K562 (cell line): Measurements from ENCODE around the gene COX14. TPM values are rescaled to one million over a fixed set of nuclear protein-coding genes. Genes with fewer than 3 reads are reported as not detected.

Experiments
- ATAC-seq: fragments of 200-7000 bp; cut with Tn5 transposase; 3 replicates; pipeline ENCODE4 v1.9.1; 2020; ENCODE audit warnings: moderate library complexity
- BruUV-seq: library from RNA; stranded (reverse); fragments of 400-500 nt; replicated peaks from 2 replicates; lab custom pipeline; 2021; lab: Mats Ljungman, UMichigan
- CTCF ChIA-PET: fragments of 300-600 bp; formaldehyde crosslinking; extraction: SDS; loops from one replicate; lab custom pipeline; 2021; ENCODE audit warnings: low intra/inter-chr PET ratio; lab: Yijun Ruan, JAX
- POLR2A ChIA-PET: fragments of 300-600, 350-650 bp; sonication (Branson Sonifier 250); formaldehyde crosslinking; extraction: SDS; loops from one replicate; lab custom pipeline; 2021; ENCODE audit warnings: antibody characterized with exemption, inconsistent platforms; lab: Yijun Ruan, JAX
- DNase-seq, 4 experiments: peaks; one replicate each; pipeline versions ENCODE4 v3.0.0 to v3.0.0-alpha.2; 2011 to 2018; ENCODE audit warnings: low spot score in 3 of 4, mixed read lengths in 3 of 4; ENCODE audit errors: extremely low read depth in 1 of 4
- FAIRE-seq: peaks from 2 replicates; lab custom pipeline; 2011; peaks lifted over from hg19 to GRCh38; lab: Jason Lieb, UNC
- H2AFZ ChIP-seq: 2 replicates; pipeline ENCODE4 v1.6.0; 2011; ENCODE audit warnings: low read depth, low read length, control low read depth, inconsistent platforms
- H3K27ac ChIP-seq: fragments of 200-600 bp; 3 replicates; pipeline ENCODE4 v1.8.0; 2011; ENCODE audit warnings: low read depth, mild to moderate bottlenecking, control low read depth, inconsistent platforms, low read length, moderate library complexity, mixed read lengths; ENCODE audit errors: extremely low read depth
- H3K27me3 ChIP-seq, 2 experiments: fragments of 300-600 bp in 1 of 2; 2 replicates in 1 of 2; 3 replicates in 1 of 2; pipeline versions ENCODE4 v1.6.0 to v1.8.0; 2011; ENCODE audit warnings: inconsistent platforms in 2 of 2, low read length in 2 of 2, mild to moderate bottlenecking in 1 of 2, mixed read lengths in 1 of 2, moderate library complexity in 1 of 2; ENCODE audit not compliant: control insufficient read depth in 2 of 2, insufficient read depth in 2 of 2
- H3K36me3 ChIP-seq: fragments of 300-600 bp; 3 replicates; pipeline ENCODE4 v1.8.0; 2011; ENCODE audit warnings: mild to moderate bottlenecking, low read length, inconsistent platforms; ENCODE audit not compliant: control insufficient read depth, insufficient read depth
- H3K4me1 ChIP-seq, 2 experiments: fragments of 200-600 bp in 1 of 2; replicated peaks in 1 of 2; 2 replicates in 1 of 2; 3 replicates in 1 of 2; pipeline versions ENCODE4 v1.5.1 to v1.8.0; 2011; ENCODE audit warnings: inconsistent platforms in 2 of 2, low read length in 2 of 2, mild to moderate bottlenecking in 1 of 2, mixed read lengths in 1 of 2, moderate library complexity in 1 of 2; ENCODE audit not compliant: control insufficient read depth in 2 of 2, insufficient read depth in 2 of 2
- H3K4me2 ChIP-seq: 2 replicates; pipeline ENCODE4 v1.6.1; 2011; ENCODE audit warnings: low read length, control low read depth, inconsistent platforms, mixed read lengths; ENCODE audit not compliant: insufficient read depth
- H3K4me3 ChIP-seq: fragments of 200-600 bp; sonication (generic), shearing (Covaris generic); 2 replicates; pipeline ENCODE4 v1.5.1; 2016; ENCODE audit warnings: control low read depth, inconsistent platforms
- H3K79me2 ChIP-seq: fragments of 200-600 bp; 3 replicates; pipeline ENCODE4 v1.8.0; 2011; ENCODE audit warnings: low read length, inconsistent platforms; ENCODE audit not compliant: control insufficient read depth, insufficient read depth
- H3K9ac ChIP-seq, 2 experiments: 2 replicates each; pipeline versions ENCODE4 v1.6.0 to v1.6.1; 2011; ENCODE audit warnings: low read depth in 2 of 2, low read length in 2 of 2, control low read depth in 1 of 2, inconsistent platforms in 1 of 2, mild to moderate bottlenecking in 1 of 2, mixed read lengths in 1 of 2; ENCODE audit not compliant: insufficient read depth in 1 of 2
- H3K9me1 ChIP-seq: one replicate; pipeline ENCODE4 v1.6.0; 2011; ENCODE audit warnings: inconsistent platforms, mild to moderate bottlenecking, low read length, moderate library complexity; ENCODE audit not compliant: control insufficient read depth, insufficient read depth
- H3K9me3 ChIP-seq: replicated peaks from 2 replicates; pipeline ENCODE4 v1.5.1; 2011; ENCODE audit warnings: low read depth, low read length, inconsistent platforms; ENCODE audit not compliant: control insufficient read depth, insufficient read depth
- H4K20me1 ChIP-seq: replicated peaks from 2 replicates; pipeline ENCODE4 v1.6.1; 2011; ENCODE audit warnings: low read length, inconsistent platforms, mixed read lengths; ENCODE audit not compliant: control insufficient read depth, insufficient read depth
- CBX5 ChIP-seq: IDR thresholded peaks from 2 replicates; pipeline ENCODE4 v1.6.1; 2014; ENCODE audit warnings: low read depth, borderline replicate concordance
- FOXO4 ChIP-seq: fragments of 450-650 bp; formaldehyde crosslinking; IDR thresholded peaks from 2 replicates; pipeline ENCODE4 v1.4.0; 2020; ENCODE audit warnings: mild to moderate bottlenecking, moderate library complexity
- MTA1 ChIP-seq: fragments of 450-650 bp; IDR thresholded peaks from 2 replicates; pipeline ENCODE4 v1.6.1; 2017; ENCODE audit warnings: borderline replicate concordance
- ZEB2 ChIP-seq: fragments of 450-650 bp; IDR thresholded peaks from 2 replicates; pipeline ENCODE4 v1.6.1; 2016
- ZNF121 ChIP-seq: sonication (generic); formaldehyde crosslinking; conservative IDR thresholded peaks from 2 replicates; pipeline ENCODE4 v1.8.0; 2022; ENCODE audit warnings: missing genetic modification reagents
- WGBS: fragments of 100-300 bp; shearing (Covaris generic); methylation state at CpG from one replicate; pipeline ENCODE4 v1.1.6; 2016; ENCODE audit warnings: low coverage, mixed read lengths; ENCODE audit not compliant: insufficient coverage; ENCODE audit errors: missing lambda C conversion rate; 5-methylcytosine and 5-hydroxymethylcytosine counted together
- in situ Hi-C: fragments of 300-500 bp; cut with MboI; formaldehyde crosslinking; loops from 4 replicates; pipeline ENCODE4 v1.15.0; 2018; ENCODE audit warnings: inconsistent platforms, mixed read lengths
- intact Hi-C: fragments of 100-400 bp; cut with micrococcal nuclease; formaldehyde crosslinking; loops from 2 replicates; pipeline ENCODE4 v1.14.2; 2022
- polyA plus RNA-seq, 8 experiments: library from polyadenylated mRNA; depleted of rRNA in 4 of 8; stranded (reverse) in 5 of 8; unstranded in 3 of 8; fragments of >200 nt; fragmentation: Nextera tagmentation in 2 of 8; fragmentation: Illumina TruSeq in 1 of 8; extraction: Ambion mirVana in 2 of 8; extraction: Trizol in 1 of 8; gene quantifications; 2 replicates each; pipeline versions ENCODE4 v1.2.1 to v1.2.3, GENCODE V29; 2011 to 2014; ENCODE audit warnings: inconsistent platforms in 1 of 8, missing spikeins in 1 of 8
- total RNA-seq, 7 experiments: library from RNA; depleted of rRNA in 6 of 7; stranded (reverse); fragments of >200 nt in 6 of 7; fragmentation: Illumina TruSeq in 2 of 7; extraction: Trizol in 2 of 7; gene quantifications; 2 replicates each; pipeline versions ENCODE4 v1.2.1 to v1.2.3, GENCODE V29; 2011 to 2021; ENCODE audit warnings: low replicate concordance in 1 of 7

Gene COX14
- total and polyA plus RNA-seq, 9 of the 15 experiments (the other 6 are each of a cell fraction or from before 2014, with no cell fraction given), result 44.4 to 269 (median 53.4) TPM

GRCh38 chr12:50117057-50117622, 5.1 kb downstream of the COX14 start:
- 97% methylated on average over 4 of the region's 6 CpGs for WGBS
- peaks cover 3% of the 10 kb centered on the region; the same call in 1 of the 2 replicates for H4K20me1 ChIP-seq
- no TSS peak for BruUV-seq
- H3K36me3 ChIP-seq, result peaks cover 43% of the 10 kb centered on the region; the same call in 2 of the 3 replicates
- H3K4me1 ChIP-seq, result peaks cover 4 to 17% of the 10 kb centered on the region in 2 experiments; a peak in 3 of 5 replicates
- no peaks in the 10 kb centered on the region for H3K9me1 ChIP-seq
- intact Hi-C loops, result no loop called here
- ATAC-seq, result no peak
- TF ChIP-seq ZEB2 (no peak), CBX5 (no peak), MTA1 (no peak), ZNF121 (CRISPR knock-in tag) (peak; percentile 83), FOXO4 (CRISPR knock-in tag) (no peak)
- no peak for FAIRE-seq
- no peak for DNase-seq
- no peak overlapping the region for H2AFZ ChIP-seq
- no peaks in the 10 kb centered on the region for H3K27me3 ChIP-seq
- no peak overlapping the region for H3K4me3 ChIP-seq
- H3K9me3 ChIP-seq, result no peaks in the 10 kb centered on the region
- no peak overlapping the region for H3K27ac ChIP-seq
- ChIA-PET POLR2A (interaction anchor here (0.6 to 1.3 kb wide), 3 partner anchors 9 to 167 kb away, joined by 3 to 4 read pairs (median 4); no protein-coding TSS in a partner anchor), CTCF (no interaction called here)
- H3K4me2 ChIP-seq, result no peak overlapping the region
- no peak overlapping the region for H3K9ac ChIP-seq
- in situ Hi-C loops, result no loop called here
- H3K79me2 ChIP-seq, result peaks cover 42% of the 10 kb centered on the region
